Measurements from ENCODE around the gene UNC5C.
"Not testable (repeated sequence)": the region's sequence is repeated elsewhere in the genome, so short reads cannot be mapped to it uniquely, and the experiment has no call there.

The UNC5C gene

DNA sequence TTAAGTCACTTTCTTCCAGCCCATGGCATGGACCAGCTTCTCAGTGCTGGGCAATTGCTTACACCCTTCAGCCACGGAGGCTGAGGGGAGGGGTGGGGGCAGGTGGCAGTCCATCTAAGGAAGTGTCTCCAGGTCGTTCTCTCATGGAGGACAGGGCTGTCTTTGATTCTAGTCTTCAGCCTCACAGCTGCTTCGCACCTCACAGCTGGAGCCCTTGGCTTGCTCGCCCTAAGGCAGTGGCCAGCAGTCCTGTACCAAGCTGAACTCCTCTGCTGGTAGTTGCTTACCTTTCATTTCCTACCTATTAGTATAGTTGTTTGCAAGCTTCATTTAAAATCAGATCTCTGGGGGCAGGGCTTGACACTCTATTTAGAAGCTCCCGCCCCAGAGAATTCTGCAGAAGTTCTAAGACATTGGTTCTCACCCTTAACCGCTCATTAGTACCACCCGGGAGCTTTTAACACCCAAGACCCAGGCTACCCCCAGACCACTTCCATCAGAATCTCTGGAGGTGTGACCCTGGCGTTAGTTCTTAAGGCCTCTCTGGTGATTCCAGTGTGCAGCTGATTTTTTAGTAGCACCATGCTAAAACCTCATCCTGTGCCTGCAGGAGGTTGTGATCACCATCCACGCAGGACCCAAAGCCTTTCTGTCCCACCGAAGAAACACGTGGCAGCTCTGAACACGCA lies 386.8 kb downstream of the UNC5C start:
- no peak for DNase-seq

DNA sequence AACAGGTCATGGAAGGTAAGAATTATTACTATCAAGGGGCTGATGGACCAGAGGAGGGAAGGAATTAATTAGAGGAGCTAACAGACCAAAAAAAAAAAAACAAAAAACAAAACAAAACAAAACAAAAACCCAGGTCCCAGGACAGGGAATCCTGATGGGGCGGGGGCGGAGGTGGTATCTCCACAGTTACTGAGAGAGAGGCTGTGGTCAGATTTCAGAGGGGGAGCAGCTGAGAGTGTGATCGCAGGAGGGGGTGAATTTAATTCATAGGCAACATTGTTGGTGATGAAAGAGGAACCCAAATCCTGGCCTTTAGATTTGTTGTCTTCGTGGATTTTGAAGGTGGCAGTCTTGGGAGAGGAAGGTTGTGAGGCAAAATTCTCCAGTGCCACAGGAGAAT lies 389.4 kb downstream of the UNC5C start:
- no peak for DNase-seq

DNA sequence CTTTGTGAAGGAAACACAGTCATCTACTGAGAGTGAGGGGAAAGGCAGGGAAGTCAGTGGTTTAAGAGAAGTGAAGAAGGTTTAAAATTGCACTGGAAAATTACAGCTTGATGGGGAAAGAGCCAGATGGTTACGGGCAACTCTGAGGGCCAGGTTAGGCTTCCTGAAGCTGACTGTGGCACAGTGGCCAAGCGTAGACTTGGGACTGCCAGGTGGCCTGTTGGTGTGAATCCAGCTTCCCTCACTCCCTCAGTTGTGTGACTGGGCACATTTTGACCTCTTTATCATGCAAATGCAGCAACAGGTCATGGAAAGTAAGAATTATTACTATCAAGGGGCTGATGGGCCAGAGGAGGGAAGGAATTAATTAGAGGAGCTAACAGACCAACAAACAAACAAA lies 390.1 kb downstream of the UNC5C start:
- DNase-seq: no peak

DNA sequence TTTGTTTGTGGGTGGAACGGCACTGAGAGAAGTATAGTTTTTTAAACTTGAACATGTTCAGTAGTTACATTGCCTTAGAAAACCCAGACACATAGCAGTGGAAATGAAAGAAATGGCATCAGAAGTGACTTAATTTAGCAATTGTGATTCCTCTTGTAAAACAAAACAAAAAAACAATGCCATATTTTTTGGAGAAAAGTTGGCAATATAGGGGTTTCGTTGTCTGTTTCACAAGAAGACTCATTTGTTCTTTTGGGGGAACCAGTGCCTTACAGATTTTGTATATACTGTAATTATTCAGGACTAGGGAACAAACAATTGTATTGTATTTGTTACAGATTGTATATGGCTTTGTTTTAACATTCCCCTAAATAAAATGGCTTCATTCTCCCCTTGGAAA lies 390.7 kb downstream of the UNC5C start:
- no peak for DNase-seq

DNA sequence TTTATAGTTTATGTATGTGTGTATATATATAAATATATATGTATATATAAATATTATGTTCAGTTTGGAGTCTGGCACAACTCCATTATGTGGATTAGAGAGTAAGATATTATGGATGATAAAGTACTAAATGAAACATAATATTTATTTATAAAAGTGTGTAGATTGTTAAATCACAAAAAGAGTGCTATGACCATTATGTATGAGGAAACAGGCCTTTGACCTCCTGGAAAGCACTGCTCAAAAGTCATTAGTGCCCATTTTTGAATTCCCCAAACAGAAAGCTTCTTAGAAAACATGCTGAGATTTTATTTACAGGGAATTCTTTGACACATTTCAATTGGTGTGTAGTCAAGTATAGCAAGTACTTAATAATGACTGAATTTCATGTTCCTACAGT lies 391.2 kb downstream of the UNC5C start:
- no peak for DNase-seq

DNA sequence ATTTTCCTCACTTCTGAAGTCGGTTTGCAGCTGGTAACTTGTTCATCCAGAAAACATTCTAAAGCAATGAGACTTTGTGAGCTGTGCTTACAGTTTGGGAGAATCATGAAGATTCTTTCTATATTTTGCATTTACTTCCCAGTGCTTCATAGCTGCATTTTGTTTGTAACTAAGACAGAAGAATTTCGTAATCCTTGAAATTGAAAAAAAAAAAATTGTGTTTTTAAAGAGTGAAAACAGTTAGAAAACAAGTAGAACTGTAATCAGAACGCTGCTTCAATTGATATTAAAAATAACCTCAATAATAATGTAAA lies 392.4 kb downstream of the UNC5C start:
- no peak for DNase-seq

DNA sequence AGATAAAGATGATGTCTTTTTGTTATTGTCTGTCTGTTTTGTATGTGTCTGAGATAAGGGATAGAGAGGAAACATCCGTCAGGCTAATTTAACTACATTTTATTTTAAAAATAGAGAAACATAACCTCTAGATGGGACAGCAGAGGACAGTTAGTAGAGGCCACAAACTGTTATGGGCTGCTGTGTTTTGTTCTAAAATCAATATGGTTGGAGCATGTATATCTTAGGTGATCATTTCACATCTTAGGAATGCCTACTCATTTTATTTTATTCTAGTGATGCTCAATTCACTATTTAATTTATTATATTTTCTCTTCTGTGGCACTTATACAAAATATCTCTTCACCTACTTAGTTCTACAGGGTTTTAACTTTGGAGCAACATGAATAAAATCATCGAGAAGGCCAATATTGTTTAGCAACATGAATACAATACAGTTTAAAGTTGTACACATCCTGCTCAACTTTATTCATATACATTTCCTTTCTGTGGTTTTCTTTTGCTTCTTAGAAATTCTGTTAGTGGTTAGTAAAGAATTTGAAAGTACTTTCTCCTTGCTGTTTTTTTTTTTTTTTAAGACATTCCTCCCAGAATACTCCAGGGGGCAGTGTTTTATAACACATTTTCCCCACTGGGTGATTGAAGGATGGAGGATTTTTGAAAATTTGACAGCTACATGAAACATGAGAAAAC lies 392.9 kb downstream of the UNC5C start:
- no peak for DNase-seq

DNA sequence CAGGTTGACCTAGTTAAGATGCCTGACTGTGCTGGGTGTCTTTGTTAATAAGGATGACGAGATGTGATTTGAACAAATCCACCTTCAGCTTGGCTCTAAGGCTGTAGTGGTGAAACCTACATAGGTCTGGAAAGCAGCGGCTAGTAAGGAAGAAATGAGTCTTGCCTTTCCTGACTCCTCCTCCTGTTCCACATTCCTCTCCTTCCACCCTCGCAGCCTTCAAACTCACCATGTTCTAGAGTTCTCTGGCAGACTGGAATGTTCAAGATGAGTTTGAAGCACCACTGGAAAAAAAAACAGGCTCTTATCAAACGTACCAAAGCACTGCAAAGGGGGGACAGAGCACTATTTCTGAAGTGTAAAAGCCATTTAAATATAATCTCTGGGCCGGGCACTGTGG lies 395.6 kb downstream of the UNC5C start:
- DNase-seq: no peak

DNA sequence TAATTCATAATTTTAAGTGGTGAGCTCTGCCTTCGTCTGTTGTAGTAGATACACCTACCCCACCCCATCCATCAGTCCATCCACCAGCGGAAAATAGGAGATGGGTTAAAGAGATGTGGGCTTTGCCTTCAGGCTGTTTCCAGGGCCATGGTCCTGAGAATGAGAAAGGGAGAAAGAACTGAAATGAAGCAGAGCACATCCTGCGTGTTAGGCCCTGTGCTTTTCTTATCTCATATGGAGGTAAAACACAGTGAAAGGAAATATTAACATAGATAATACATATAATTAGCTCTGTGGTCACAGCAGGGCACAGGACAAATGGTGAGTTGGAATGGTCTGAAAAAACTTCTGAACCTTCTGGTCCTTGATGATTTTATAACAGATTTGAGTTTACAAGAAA lies 397.5 kb downstream of the UNC5C start:
- no peak for DNase-seq

DNA sequence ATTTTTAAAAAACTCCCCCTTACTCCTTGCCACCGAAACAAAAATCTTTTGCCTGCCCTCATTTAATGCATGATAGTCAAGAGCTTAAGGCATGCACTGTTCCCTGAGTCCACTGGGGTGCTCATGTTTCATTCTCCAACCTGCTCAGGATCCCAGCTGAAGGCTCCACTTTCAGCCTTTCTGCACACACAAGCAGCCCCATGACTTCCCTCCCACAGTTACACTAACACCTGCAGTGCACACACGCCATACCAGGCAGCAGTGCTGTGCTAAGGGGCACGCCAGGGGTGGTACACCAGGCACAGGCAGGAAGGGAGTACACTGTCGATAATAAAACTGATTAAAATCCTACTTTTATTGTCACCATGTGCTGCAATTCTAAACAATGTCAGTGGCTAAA lies 405.8 kb downstream of the UNC5C start:
- no peak for DNase-seq

DNA sequence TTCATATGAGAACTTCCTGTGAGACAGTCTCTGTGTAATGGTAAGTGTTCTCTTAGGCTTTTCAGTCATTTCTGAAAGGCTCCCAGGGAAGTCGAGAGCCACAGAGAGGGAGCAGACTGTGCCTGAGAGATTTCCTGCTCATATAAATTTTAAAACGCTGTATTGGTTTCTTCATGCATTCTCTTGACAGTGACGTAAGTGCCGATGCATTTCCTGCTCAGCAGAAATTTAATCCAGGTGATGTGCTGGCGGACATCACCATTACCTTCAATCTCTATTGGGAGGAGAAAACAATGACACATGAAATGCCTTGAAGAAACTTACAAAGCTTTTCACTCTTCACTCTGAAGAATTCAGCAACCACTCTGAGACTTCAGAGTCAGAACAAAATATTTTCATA lies 407.4 kb downstream of the UNC5C start:
- no peak for DNase-seq

DNA sequence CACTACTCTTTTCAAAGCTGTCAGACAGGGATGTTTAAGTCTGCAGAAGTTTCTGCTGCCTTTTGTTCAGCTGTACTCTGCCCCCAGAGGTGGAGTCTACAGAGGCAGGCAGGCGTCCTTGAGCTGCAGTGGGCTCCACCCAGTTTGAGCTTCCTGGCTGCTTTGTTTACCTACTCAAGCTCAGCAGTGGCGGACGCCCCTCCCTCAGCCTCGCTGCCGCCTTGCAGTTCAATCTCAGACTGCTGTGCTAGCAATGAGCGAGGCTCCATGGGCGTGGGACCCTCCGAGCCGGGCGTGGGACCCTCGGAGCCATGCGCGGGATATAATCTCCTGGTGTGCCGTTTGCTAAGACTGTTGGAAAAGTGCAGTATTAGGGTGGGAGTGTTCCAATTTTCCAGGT lies 409.3 kb downstream of the UNC5C start:
- not testable (repeated sequence) for DNase-seq

DNA sequence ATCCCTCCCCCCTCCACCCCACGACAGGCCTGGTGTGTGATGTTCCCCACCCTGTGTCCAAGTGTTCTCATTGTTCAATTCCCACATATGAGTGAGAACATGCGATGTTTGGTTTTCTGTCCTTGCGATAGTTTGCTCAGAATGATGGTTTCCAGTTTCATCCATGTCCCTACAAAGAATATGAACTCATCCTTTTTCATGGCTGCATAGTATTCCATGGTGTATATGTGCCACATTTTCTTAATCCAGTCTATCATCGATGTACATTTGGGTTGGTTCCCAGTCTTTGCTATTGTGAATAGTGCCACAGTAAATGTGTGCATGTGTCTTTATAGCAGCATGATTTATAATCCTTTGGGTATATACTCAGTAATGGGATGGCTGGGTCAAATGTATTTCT lies 414.8 kb downstream of the UNC5C start:
- DNase-seq: not testable (repeated sequence)

DNA sequence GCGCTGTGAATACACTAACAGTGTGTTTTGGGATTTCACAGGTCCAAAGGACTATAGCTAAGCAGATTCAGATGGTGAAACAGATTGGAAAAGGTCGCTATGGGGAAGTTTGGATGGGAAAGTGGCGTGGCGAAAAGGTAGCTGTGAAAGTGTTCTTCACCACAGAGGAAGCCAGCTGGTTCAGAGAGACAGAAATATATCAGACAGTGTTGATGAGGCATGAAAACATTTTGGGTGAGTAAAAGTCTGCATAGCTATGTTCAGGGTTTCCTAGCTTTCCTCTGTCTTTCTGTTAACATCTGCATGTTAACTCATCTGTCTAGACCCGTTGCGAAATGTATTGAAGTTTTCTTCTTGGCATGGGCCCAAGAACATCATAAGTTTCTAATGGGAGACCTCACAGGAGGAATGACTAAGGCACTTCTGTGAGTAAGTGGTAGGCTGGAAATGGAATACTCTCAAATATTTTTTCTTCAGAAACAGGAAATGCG lies 418.9 kb downstream of the UNC5C start:
- no peak for DNase-seq

DNA sequence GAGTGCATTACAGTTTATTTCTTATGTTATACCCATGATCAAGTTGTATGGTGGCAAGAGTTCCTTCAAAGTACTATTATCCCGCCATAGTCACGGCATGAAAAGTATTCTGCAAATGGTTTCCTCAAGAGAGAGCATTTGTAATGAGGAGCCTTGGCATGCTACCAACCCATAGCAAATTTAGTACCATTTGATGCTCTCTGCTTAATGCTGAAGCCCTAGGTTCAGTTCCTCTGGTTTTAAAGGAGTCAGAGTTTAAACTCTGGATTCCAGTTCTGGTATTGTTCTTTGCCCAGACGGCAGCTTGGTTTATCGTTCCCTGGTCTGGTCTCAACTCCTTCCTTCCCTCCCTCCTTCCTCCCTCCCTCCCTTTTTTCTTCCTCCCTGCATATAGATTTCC lies 419.7 kb downstream of the UNC5C start:
- no peak for DNase-seq

DNA sequence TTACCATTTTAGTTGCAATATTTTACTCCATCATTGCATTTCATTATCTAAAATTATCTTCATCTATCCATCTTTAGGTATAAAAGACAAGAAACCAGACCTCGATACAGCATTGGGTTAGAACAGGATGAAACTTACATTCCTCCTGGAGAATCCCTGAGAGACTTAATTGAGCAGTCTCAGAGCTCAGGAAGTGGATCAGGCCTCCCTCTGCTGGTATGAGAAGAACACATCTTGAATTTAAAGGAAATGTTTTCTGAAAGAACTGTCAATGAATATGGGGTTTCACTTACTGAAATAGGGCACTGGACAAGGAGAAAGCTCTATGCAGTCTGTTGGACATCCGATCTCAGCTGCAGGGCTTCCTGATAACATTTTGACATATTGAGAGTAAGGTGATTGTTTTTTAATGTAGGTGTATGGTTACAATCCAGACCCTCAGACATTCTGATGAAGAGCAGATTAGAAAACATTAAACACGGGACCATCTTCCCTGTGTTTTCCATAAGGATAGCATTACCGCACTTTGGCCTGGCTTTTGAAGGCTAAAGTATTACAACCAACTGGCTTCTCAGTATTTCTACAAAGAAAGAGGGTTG lies 423.8 kb downstream of the UNC5C start:
- no peak for DNase-seq

DNA sequence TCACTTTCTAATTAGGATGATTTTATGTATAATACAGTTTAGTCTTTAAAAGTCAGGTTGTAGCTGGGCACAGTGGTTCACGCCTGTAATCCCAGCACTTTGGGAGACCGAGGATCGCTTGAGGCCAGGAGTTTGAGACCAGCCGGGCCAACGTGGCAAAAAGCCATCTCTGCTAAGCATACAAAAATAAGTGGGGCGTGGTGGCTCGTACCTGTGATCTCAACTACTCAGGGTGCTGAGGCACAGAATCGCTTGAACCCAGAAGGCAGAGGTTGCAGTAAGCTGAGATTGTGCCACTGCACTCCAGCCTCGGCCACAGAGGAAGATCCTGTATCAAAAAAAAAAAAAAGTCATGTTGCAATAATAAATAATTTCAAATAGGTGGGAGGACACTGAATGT lies 426.8 kb downstream of the UNC5C start:
- DNase-seq: no peak

DNA sequence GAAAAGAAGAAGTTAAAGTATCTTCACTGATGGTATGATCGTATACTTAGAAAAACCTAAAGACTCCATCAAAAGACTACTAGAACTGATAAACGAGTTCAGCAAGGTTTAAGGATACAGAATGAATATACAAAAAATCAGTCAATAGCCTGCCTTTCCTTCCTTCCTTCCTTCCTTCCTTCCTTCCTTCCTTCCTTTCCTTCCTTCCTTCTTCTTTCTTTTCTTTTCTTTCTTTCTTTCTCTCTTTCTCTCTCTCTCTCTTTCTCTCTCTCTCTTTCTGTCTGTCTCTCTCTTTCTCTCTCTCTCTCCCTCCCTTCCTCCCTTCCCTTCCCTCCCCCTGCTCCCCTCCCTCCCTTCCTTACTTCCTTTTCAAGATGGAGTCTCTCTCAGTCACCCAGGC lies 428.3 kb downstream of the UNC5C start:
- no peak for DNase-seq

DNA sequence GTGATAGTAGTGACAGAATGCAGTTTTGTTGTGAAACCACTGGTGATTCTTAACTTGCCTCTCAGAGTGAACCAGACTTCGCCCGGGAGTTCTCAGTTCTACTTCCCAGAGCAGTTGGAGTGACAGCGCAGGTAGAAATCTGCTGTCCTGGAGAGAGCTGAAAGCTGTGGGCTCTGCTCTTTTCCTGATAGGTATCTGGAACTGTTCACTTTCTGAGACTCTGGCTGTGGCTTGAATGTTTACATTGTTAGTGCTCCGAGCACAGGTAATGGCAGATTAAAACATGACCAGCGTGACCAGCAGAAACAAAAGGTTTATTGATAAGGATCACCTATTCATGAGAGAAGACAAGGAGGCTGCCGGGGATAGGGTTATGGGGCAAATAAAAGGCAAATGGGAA lies 430.3 kb downstream of the UNC5C start:
- DNase-seq: no peak

DNA sequence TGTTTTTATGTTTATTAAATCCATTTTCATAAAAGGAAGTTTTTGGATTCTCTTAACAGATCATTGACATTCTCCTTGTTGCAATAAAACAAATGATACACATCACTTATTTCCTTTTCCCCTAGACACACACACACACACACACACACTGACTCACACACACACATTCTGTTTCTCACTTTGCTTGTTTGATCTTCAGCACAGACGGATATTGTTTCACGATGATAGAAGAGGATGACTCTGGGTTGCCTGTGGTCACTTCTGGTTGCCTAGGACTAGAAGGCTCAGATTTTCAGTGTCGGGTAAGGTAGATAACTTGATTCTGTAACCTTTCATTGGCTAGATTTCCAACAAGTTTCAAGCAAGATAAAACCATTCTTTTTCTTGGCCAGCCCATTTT lies 434.3 kb downstream of the UNC5C start:
- DNase-seq: no peak
